Endothelial cell of umbilical vein (primary cell): ENCODE measurements around the gene LRRC27. TPM values are rescaled to one million over a fixed set of nuclear protein-coding genes. Genes with fewer than 3 reads are reported as not detected.

Source experiments
- BruUV-seq: library from RNA; stranded (reverse); fragments of 400-500 nt; replicated peaks from 2 replicates; lab custom pipeline; 2021; lab: Mats Ljungman, UMichigan
- CTCF ChIA-PET: fragments of 300-600, 350-600 bp; sonication (Branson Sonifier 250); formaldehyde crosslinking; loops from one replicate; lab custom pipeline; 2021; ENCODE audit warnings: antibody characterized with exemption, inconsistent platforms; lab: Charles Lee
- POLR2A ChIA-PET: fragments of 300-600, 350-600 bp; sonication (Branson Sonifier 250); formaldehyde crosslinking; loops from one replicate; lab custom pipeline; 2021; ENCODE audit warnings: antibody characterized with exemption, inconsistent platforms; lab: Charles Lee
- DNase-seq: peaks from one replicate; pipeline ENCODE4 v3.0.0-alpha.2; 2011; ENCODE audit warnings: low read depth, low spot score
- FAIRE-seq: peaks from 2 replicates; lab custom pipeline; 2011; peaks lifted over from hg19 to GRCh38; lab: Jason Lieb, UNC
- H2AFZ ChIP-seq: 2 replicates; pipeline ENCODE4 v1.6.0; 2012; ENCODE audit warnings: low read depth, low read length, control low read depth, inconsistent platforms
- H3K27ac ChIP-seq: 2 replicates; pipeline ENCODE4 v1.5.1; 2011; ENCODE audit warnings: low read depth, mild to moderate bottlenecking, control low read depth, low read length, moderate library complexity; ENCODE audit not compliant: insufficient read depth
- H3K27me3 ChIP-seq, 2 experiments: 2 replicates each; pipeline versions ENCODE4 v1.6.0 to v1.6.1; 2011; ENCODE audit warnings: low read length in 2 of 2, mixed read lengths in 1 of 2; ENCODE audit not compliant: control insufficient read depth in 2 of 2, insufficient read depth in 2 of 2
- H3K36me3 ChIP-seq, 2 experiments: 2 replicates in 1 of 2; 3 replicates in 1 of 2; pipeline ENCODE4 v1.5.1; 2011; ENCODE audit warnings: low read length in 2 of 2, mild to moderate bottlenecking in 1 of 2, moderate library complexity in 1 of 2; ENCODE audit not compliant: control insufficient read depth in 2 of 2, insufficient read depth in 2 of 2; ENCODE audit errors: extremely low read depth in 1 of 2
- H3K4me1 ChIP-seq: 3 replicates; pipeline ENCODE4 v1.5.1; 2011; ENCODE audit warnings: mild to moderate bottlenecking, low read length; ENCODE audit not compliant: control insufficient read depth, insufficient read depth; ENCODE audit errors: extremely low read depth
- H3K4me2 ChIP-seq: 2 replicates; pipeline ENCODE4 v1.6.1; 2011; ENCODE audit warnings: low read length, control low read depth, mixed read lengths; ENCODE audit not compliant: insufficient read depth
- H3K4me3 ChIP-seq, 3 experiments: fragments of 200-600 bp in 1 of 3; sonication (generic), shearing (Covaris generic) in 1 of 3; replicated peaks in 1 of 3; 2 replicates each; pipeline ENCODE4 v1.5.1; 2011 to 2016; ENCODE audit warnings: control low read depth in 3 of 3, low read length in 3 of 3, mild to moderate bottlenecking in 2 of 3, inconsistent platforms in 1 of 3, low read depth in 1 of 3, moderate library complexity in 1 of 3; ENCODE audit not compliant: insufficient read depth in 1 of 3
- H3K79me2 ChIP-seq: 2 replicates; pipeline ENCODE4 v1.6.0; 2012; ENCODE audit warnings: low read length, inconsistent platforms; ENCODE audit not compliant: control insufficient read depth, insufficient read depth
- H3K9ac ChIP-seq: replicated peaks from 2 replicates; pipeline ENCODE3; 2011; ENCODE audit warnings: low read length, control low read depth; ENCODE audit not compliant: insufficient read depth; ENCODE audit errors: extremely low read depth
- H3K9me1 ChIP-seq: replicated peaks from 3 replicates; pipeline ENCODE4 v1.6.0; 2011; ENCODE audit warnings: mild to moderate bottlenecking, low read length; ENCODE audit not compliant: control insufficient read depth, insufficient read depth; ENCODE audit errors: extremely low read depth
- H3K9me3 ChIP-seq: replicated peaks from 2 replicates; pipeline ENCODE4 v1.5.1; 2012; ENCODE audit warnings: low read length, inconsistent platforms; ENCODE audit not compliant: control insufficient read depth, insufficient read depth
- H4K20me1 ChIP-seq: replicated peaks from 2 replicates; pipeline ENCODE3; 2011; ENCODE audit warnings: mild to moderate bottlenecking, low read length; ENCODE audit not compliant: control insufficient read depth, insufficient read depth; ENCODE audit errors: extremely low read depth
- CTCF ChIP-seq, 2 donors: IDR thresholded peaks; 1 replicate in 1 of 2; 2 replicates in 1 of 2; pipeline ENCODE4 v1.5.1; 2011; ENCODE audit warnings: low read length in 2 of 2, mild to moderate bottlenecking in 2 of 2, moderate library complexity in 2 of 2, control low read depth in 1 of 2, inconsistent platforms in 1 of 2, low read depth in 1 of 2; ENCODE audit not compliant: insufficient read depth in 1 of 2; ENCODE audit errors: extremely low read depth in 1 of 2
- EZH2 ChIP-seq: IDR thresholded peaks from 2 replicates; pipeline ENCODE4 v1.6.1; 2012; ENCODE audit warnings: borderline replicate concordance, low read depth, mild to moderate bottlenecking, moderate library complexity, low read length, inconsistent platforms; ENCODE audit not compliant: severe bottlenecking
- JUN ChIP-seq: IDR thresholded peaks from 2 replicates; pipeline ENCODE4 v1.6.1; 2011; ENCODE audit warnings: borderline replicate concordance, low read depth; ENCODE audit not compliant: insufficient read length, insufficient read depth
- MAX ChIP-seq: IDR thresholded peaks from 2 replicates; pipeline ENCODE4 v1.6.1; 2011; ENCODE audit not compliant: insufficient read depth, insufficient read length
- MYC ChIP-seq: IDR thresholded peaks from one replicate; pipeline ENCODE4 v1.6.1; 2011; ENCODE audit warnings: mild to moderate bottlenecking, low read depth, low read length
- POLR2A ChIP-seq: IDR thresholded peaks from 2 replicates; pipeline ENCODE4 v1.6.1; 2012; ENCODE audit warnings: low read depth, mild to moderate bottlenecking, control low read depth, low read length
- dilution Hi-C: fragments of 300-500 bp; cut with MboI; formaldehyde crosslinking; loops from one replicate; pipeline ENCODE4 v1.15.0; 2019; ENCODE audit warnings: low sequenced_read_pairs; ENCODE audit not compliant: extremely low pct_ligation_motif_present
- intact Hi-C: fragments of 100-400 bp; cut with micrococcal nuclease; formaldehyde crosslinking; loops from one replicate; pipeline ENCODE4 v1.10.0; 2022
- polyA plus RNA-seq, 4 experiments: library from polyadenylated mRNA; depleted of rRNA in 3 of 4; stranded (reverse) in 3 of 4; unstranded in 1 of 4; fragments of >200 nt; gene quantifications; 2 replicates each; pipeline versions ENCODE4 v1.2.1 to v1.2.3, GENCODE V29; 2011 to 2012; ENCODE audit warnings: missing spikeins in 1 of 4
- total RNA-seq: library from RNA; stranded (reverse); gene quantifications from 2 replicates; pipeline ENCODE4 v1.2.3, GENCODE V29; 2021

Gene LRRC27
- total and polyA plus RNA-seq, 2 donors (not counting 3 experiments of a cell fraction or from before 2014, with no cell fraction given) = 8.3 to 13.6 TPM

- CTCF ChIA-PET = no interaction called here
- no peak for FAIRE-seq
Measured at GRCh38 chr10:132423966-132424861, 92.2 kb downstream of the LRRC27 start.

More at GRCh38 chr10:132423966-132424861, 92.2 kb downstream of the LRRC27 start:
- no peaks in the 10 kb centered on the region for H3K27me3 ChIP-seq
- H3K9me1 ChIP-seq = no peaks in the 10 kb centered on the region
- no peak overlapping the region for H2AFZ ChIP-seq
- no peaks in the 10 kb centered on the region for H3K79me2 ChIP-seq
- no peak for DNase-seq
- POLR2A ChIA-PET = no interaction called here
- no peaks in the 10 kb centered on the region for H3K36me3 ChIP-seq
- peaks cover 7% of the 10 kb centered on the region for H3K4me1 ChIP-seq
- no peak overlapping the region for H3K27ac ChIP-seq
- H4K20me1 ChIP-seq = no peaks in the 10 kb centered on the region
- no peaks in the 10 kb centered on the region for H3K9me3 ChIP-seq
- intact Hi-C loops (no loop called here), dilution Hi-C loops (no loop called here)
- no peak overlapping the region for H3K4me2 ChIP-seq
- H3K9ac ChIP-seq = no peak overlapping the region
- H3K4me3 ChIP-seq = no peak overlapping the region
- BruUV-seq = no TSS peak
- TF ChIP-seq CTCF (IDR thresholded peaks at IDR 0.05; ENCODE audit: extremely low read depth in 1 of 2, insufficient read depth in 1 of 2, low read depth in 1 of 2, low read length in 2 of 2) (no peak), MYC (no peak), JUN (no peak), POLR2A (no peak), MAX (no peak), EZH2 (no peak)
